ENCODE measurements around the gene PACRG. TPM values are rescaled to one million over a fixed set of nuclear protein-coding genes. Genes with fewer than 3 reads are reported as not detected.

PACRG gene
- total and polyA plus RNA-seq, 9 donors: 2.5 to 33.1 (median 3.8) TPM

GRCh38 chr6:163185744-163186143, 458.0 kb downstream of the PACRG start:
- intact Hi-C loops (cut with DNase I): no loop called here
- TF ChIP-seq POLR2A (IDR thresholded peaks at IDR 0.05): no peak
- Histone ChIP-seq H3K4me3 (no peak overlapping the region), H3K4me1 (ENCODE audit: insufficient read depth) (no peaks in the 10 kb centered on the region), H3K27me3 (no peaks in the 10 kb centered on the region), H3K36me3 (no peaks in the 10 kb centered on the region), H3K9me3 (no peaks in the 10 kb centered on the region), H3K27ac (no peak overlapping the region)
- 67 to 77% (median 68%) methylated on average over 4 of the region's 4 CpGs for WGBS, 3 donors
- no peak for DNase-seq

DNA sequence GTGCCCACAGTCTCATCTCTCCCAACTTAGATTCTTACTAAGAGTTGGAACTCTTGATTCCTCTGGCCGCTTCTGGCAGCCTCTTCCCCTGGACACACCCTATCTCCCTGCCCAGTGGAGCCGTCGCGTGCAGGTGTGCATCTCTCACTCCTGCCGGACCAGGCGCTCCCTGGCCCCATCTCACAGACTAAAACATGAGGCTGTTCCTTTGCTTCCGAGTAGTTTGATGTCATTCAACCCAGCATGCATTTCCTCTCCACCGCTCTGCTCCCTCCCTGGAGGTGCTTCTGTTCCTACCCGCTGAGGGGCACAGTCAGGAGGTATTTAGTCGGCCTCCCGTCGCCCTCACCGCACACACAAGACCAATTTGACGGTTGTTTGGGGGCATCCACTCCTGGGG, 458.8 kb downstream of the PACRG start:
- H3K4me3 ChIP-seq: no peak overlapping the region
- H3K36me3 ChIP-seq: no peaks in the 10 kb centered on the region
- no peak overlapping the region for H3K27ac ChIP-seq
- WGBS, 3 donors: 92 to 93% (median 92%) methylated on average over 14 of the region's 14 CpGs
- no peaks in the 10 kb centered on the region for H3K4me1 ChIP-seq (ENCODE audit: insufficient read depth)
- no peak for DNase-seq
- H3K9me3 ChIP-seq: no peaks in the 10 kb centered on the region
- TF ChIP-seq EP300 (IDR thresholded peaks at IDR 0.05) (no peak), POLR2A (IDR thresholded peaks at IDR 0.05) (no peak)
- TF ChIP-seq, protein P1, sequence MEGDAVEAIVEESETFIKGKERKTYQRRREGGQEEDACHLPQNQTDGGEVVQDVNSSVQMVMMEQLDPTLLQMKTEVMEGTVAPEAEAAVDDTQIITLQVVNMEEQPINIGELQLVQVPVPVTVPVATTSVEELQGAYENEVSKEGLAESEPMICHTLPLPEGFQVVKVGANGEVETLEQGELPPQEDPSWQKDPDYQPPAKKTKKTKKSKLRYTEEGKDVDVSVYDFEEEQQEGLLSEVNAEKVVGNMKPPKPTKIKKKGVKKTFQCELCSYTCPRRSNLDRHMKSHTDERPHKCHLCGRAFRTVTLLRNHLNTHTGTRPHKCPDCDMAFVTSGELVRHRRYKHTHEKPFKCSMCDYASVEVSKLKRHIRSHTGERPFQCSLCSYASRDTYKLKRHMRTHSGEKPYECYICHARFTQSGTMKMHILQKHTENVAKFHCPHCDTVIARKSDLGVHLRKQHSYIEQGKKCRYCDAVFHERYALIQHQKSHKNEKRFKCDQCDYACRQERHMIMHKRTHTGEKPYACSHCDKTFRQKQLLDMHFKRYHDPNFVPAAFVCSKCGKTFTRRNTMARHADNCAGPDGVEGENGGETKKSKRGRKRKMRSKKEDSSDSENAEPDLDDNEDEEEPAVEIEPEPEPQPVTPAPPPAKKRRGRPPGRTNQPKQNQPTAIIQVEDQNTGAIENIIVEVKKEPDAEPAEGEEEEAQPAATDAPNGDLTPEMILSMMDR (IDR thresholded peaks at IDR 0.05): no peak
- H3K27me3 ChIP-seq: no peaks in the 10 kb centered on the region
- intact Hi-C loops (cut with DNase I): no loop called here

GRCh38 chr6:163187201-163187600, 459.4 kb downstream of the PACRG start:
- Histone ChIP-seq H3K9me3 (no peaks in the 10 kb centered on the region), H3K27ac (no peak overlapping the region), H3K27me3 (no peaks in the 10 kb centered on the region), H3K36me3 (no peaks in the 10 kb centered on the region), H3K4me1 (ENCODE audit: insufficient read depth) (no peaks in the 10 kb centered on the region), H3K4me3 (no peak overlapping the region)
- intact Hi-C loops (cut with DNase I): no loop called here
- 95 to 98% (median 97%) methylated on average over 17 of the region's 17 CpGs for WGBS, 3 donors
- no peak for DNase-seq
- TF ChIP-seq, protein P1 (IDR thresholded peaks at IDR 0.05): no peak
- TF ChIP-seq EP300 (IDR thresholded peaks at IDR 0.05) (no peak), POLR2A (IDR thresholded peaks at IDR 0.05) (no peak)

DNA sequence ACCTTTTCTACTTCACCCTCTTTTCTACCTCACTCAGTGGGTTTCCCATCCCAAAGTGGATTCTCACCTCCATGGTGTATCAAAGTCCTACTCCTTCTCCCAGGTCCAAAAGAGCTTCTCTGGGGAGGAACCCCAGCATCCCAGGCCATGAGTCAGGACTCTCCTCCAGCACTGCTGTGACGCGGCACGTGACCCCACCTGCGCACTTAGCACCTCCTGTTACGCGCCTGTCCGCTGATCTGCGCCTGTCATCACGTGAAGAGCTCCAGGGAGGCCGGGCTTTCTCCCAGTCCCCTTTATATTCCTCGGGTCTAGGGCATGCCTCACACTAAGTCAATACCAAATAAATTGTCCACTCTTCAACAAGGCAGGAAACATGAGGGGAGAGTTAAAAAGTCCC, 459.8 kb downstream of the PACRG start:
- WGBS, 3 donors: 95 to 98% (median 96%) methylated on average over 11 of the region's 11 CpGs
- intact Hi-C loops (cut with DNase I): no loop called here

GRCh38 chr6:163188746-163189145, 461.0 kb downstream of the PACRG start:
- 87 to 90% (median 88%) methylated on average over 6 of the region's 6 CpGs for WGBS, 3 donors
- intact Hi-C loops (cut with DNase I): no loop called here
- Histone ChIP-seq H3K27me3 (no peaks in the 10 kb centered on the region), H3K27ac (no peak overlapping the region), H3K36me3 (no peaks in the 10 kb centered on the region), H3K9me3 (no peaks in the 10 kb centered on the region), H3K4me3 (no peak overlapping the region), H3K4me1 (ENCODE audit: insufficient read depth) (no peaks in the 10 kb centered on the region)
- no peak for DNase-seq
- TF ChIP-seq POLR2A (IDR thresholded peaks at IDR 0.05) (no peak), EP300 (IDR thresholded peaks at IDR 0.05) (no peak)
- TF ChIP-seq, protein P1 (IDR thresholded peaks at IDR 0.05): no peak

More for the DNA sequence above, 459.8 kb downstream of the PACRG start:
- DNase-seq: no peak
- no peak overlapping the region for H3K4me3 ChIP-seq
- TF ChIP-seq POLR2A (IDR thresholded peaks at IDR 0.05) (no peak), EP300 (IDR thresholded peaks at IDR 0.05) (no peak)
- TF ChIP-seq, protein P1 (IDR thresholded peaks at IDR 0.05): no peak
- no peaks in the 10 kb centered on the region for H3K9me3 ChIP-seq
- H3K36me3 ChIP-seq: no peaks in the 10 kb centered on the region
- no peak overlapping the region for H3K27ac ChIP-seq
- H3K4me1 ChIP-seq (ENCODE audit: insufficient read depth): no peaks in the 10 kb centered on the region
- H3K27me3 ChIP-seq: no peaks in the 10 kb centered on the region

All from ovary (tissue), 9 donors.